HepG2 (cell line): ENCODE measurements around the gene INHA. TPM values are rescaled to one million over a fixed set of nuclear protein-coding genes. Genes with fewer than 3 reads are reported as not detected.

Experiments
- ATF3 ChIP-seq: sonication (generic); formaldehyde crosslinking; IDR thresholded peaks from 2 replicates; pipeline ENCODE4 v1.4.0; 2020; ENCODE audit warnings: missing genetic modification reagents
- ATF4 ChIP-seq, 2 experiments: fragments of 450-650 bp in 1 of 2; sonication (generic) in 1 of 2; formaldehyde crosslinking; IDR thresholded peaks; 2 replicates each; pipeline versions ENCODE4 v1.5.0 to v1.8.0; 2020 to 2022; ENCODE audit warnings: mild to moderate bottlenecking in 1 of 2, missing genetic modification reagents in 1 of 2
- BHLHE40 ChIP-seq: IDR thresholded peaks from 2 replicates; pipeline ENCODE4 v1.6.1; 2011; ENCODE audit warnings: low read length, improper control_type of control experiment
- BORCS8-MEF2B ChIP-seq: sonication (generic); formaldehyde crosslinking; IDR thresholded peaks from 2 replicates; pipeline ENCODE4 v1.8.0; 2022; ENCODE audit warnings: mild to moderate bottlenecking, missing genetic modification reagents
- CBX1 ChIP-seq: IDR thresholded peaks from one replicate; pipeline ENCODE4 v1.6.1; 2016; ENCODE audit warnings: antibody characterized with exemption, low read depth
- ETV6 ChIP-seq: sonication (generic); formaldehyde crosslinking; conservative IDR thresholded peaks from 2 replicates; pipeline ENCODE4 v1.4.0; 2020; ENCODE audit warnings: missing genetic modification reagents
- HOXA3 ChIP-seq: sonication (generic); formaldehyde crosslinking; IDR thresholded peaks from 2 replicates; pipeline ENCODE4 v1.5.0; 2020; ENCODE audit warnings: missing genetic modification reagents
- IRX3 ChIP-seq: sonication (generic); formaldehyde crosslinking; IDR thresholded peaks from 2 replicates; pipeline ENCODE4 v1.8.1; 2023; ENCODE audit warnings: mild to moderate bottlenecking, low read depth, missing genetic modification reagents, borderline replicate concordance
- SALL1 ChIP-seq: sonication (generic); formaldehyde crosslinking; IDR thresholded peaks from 2 replicates; pipeline ENCODE4 v1.8.0; 2022; ENCODE audit warnings: mild to moderate bottlenecking, missing genetic modification reagents
- SMARCE1 ChIP-seq: fragments of 450-650 bp; IDR thresholded peaks from 2 replicates; pipeline ENCODE4 v1.6.1; 2017; ENCODE audit warnings: borderline replicate concordance
- STAG1 ChIP-seq: sonication (generic); formaldehyde crosslinking; IDR thresholded peaks from 2 replicates; pipeline ENCODE4 v1.4.0; 2020; ENCODE audit warnings: missing genetic modification reagents
- TARDBP ChIP-seq: sonication (generic); formaldehyde crosslinking; IDR thresholded peaks from 2 replicates; pipeline ENCODE4 v1.8.0; 2022; ENCODE audit warnings: mild to moderate bottlenecking, missing genetic modification reagents
- XRCC5 ChIP-seq: fragments of 200-400 bp; formaldehyde crosslinking; optimal IDR thresholded peaks from 2 replicates; pipeline ENCODE3; 2017; ENCODE audit warnings: mild to moderate bottlenecking, low read length
- ZBTB7B ChIP-seq: sonication (generic); formaldehyde crosslinking; IDR thresholded peaks from 2 replicates; pipeline ENCODE4 v1.4.0; 2020; ENCODE audit warnings: missing genetic modification reagents
- ZFP62 ChIP-seq: sonication (generic); formaldehyde crosslinking; IDR thresholded peaks from 2 replicates; pipeline ENCODE4 v1.4.0; 2020; ENCODE audit warnings: missing genetic modification reagents
- ZMYM4 ChIP-seq: sonication (generic); formaldehyde crosslinking; IDR thresholded peaks from 2 replicates; pipeline ENCODE4 v1.8.1; 2023; ENCODE audit warnings: mild to moderate bottlenecking, missing genetic modification reagents
- ZNF225 ChIP-seq: sonication (generic); formaldehyde crosslinking; IDR thresholded peaks from 2 replicates; pipeline ENCODE4 v1.4.0; 2020; ENCODE audit warnings: mild to moderate bottlenecking, missing genetic modification reagents
- ZNF343 ChIP-seq: sonication (generic); formaldehyde crosslinking; IDR thresholded peaks from 2 replicates; pipeline ENCODE4 v1.4.0; 2020; ENCODE audit warnings: mild to moderate bottlenecking, missing genetic modification reagents
- ZNF430 ChIP-seq: sonication (generic); formaldehyde crosslinking; IDR thresholded peaks from 2 replicates; pipeline ENCODE4 v1.9.0; 2021; ENCODE audit warnings: mild to moderate bottlenecking, missing genetic modification reagents
- ZNF501 ChIP-seq: sonication (generic); formaldehyde crosslinking; IDR thresholded peaks from 2 replicates; pipeline ENCODE4 v1.5.1; 2020; ENCODE audit warnings: mild to moderate bottlenecking, moderate library complexity, missing genetic modification reagents
- ZNF788 ChIP-seq: sonication (generic); formaldehyde crosslinking; IDR thresholded peaks from 2 replicates; pipeline ENCODE4 v1.5.0; 2020; ENCODE audit warnings: mild to moderate bottlenecking, missing genetic modification reagents, borderline replicate concordance
- polyA plus RNA-seq, 8 experiments: library from polyadenylated mRNA; depleted of rRNA in 3 of 8; stranded (reverse) in 7 of 8; unstranded in 1 of 8; fragments of >200 nt; fragmentation: Illumina TruSeq in 4 of 8; extraction: Trizol in 4 of 8; gene quantifications; 2 replicates each; pipeline versions ENCODE4 v1.2.1 to v1.2.3, GENCODE V29; 2011 to 2016; ENCODE audit warnings: low read depth in 4 of 8, missing spikeins in 1 of 8, mixed read lengths in 1 of 8; ENCODE audit not compliant: insufficient read depth in 1 of 8
- total RNA-seq, 5 experiments: library from RNA; depleted of rRNA; stranded (reverse); fragments of >200 nt; fragmentation: Illumina TruSeq; extraction: Trizol; gene quantifications; 2 replicates each; pipeline ENCODE4 v1.2.3, GENCODE V29; 2016; ENCODE audit warnings: low read depth in 1 of 5
- TF ChIP-seq, protein P1 (sequence below): IDR thresholded peaks from 2 replicates; pipeline ENCODE4 v1.6.1; 2016; ENCODE audit warnings: missing compliant biosample characterization, missing genetic modification reagents, borderline replicate concordance
- TF ChIP-seq, protein P2 (sequence below): sonication (generic); formaldehyde crosslinking; IDR thresholded peaks from 2 replicates; pipeline ENCODE4 v1.4.0; 2020; ENCODE audit warnings: missing genetic modification reagents
- TF ChIP-seq, protein P3 (sequence below): sonication (generic); formaldehyde crosslinking; IDR thresholded peaks from 2 replicates; pipeline ENCODE4 v1.4.0; 2020; ENCODE audit warnings: mild to moderate bottlenecking, low read depth, missing genetic modification reagents

INHA gene
- total and polyA plus RNA-seq, 2 of the 13 experiments (the other 11 are each of a cell fraction or from before 2014, with no cell fraction given) = 4.1 to 15.2 TPM

- TF ChIP-seq ATF3 (CRISPR knock-in tag) = 0 out of 2 replicates have a peak, but pooled peaks have one; percentile 20
- peak in 1 of 2 experiments; percentile 32; a peak in 1 of 4 replicates for TF ChIP-seq ATF4 (CRISPR knock-in tag; IDR thresholded peaks at IDR 0.05)
- TF ChIP-seq ZNF225 (CRISPR knock-in tag) = 0 out of 2 replicates have a peak, but pooled peaks have one; percentile 50
- no peak for TF ChIP-seq ZNF788 (CRISPR knock-in tag)
- TF ChIP-seq TARDBP = peak; percentile 80; the same call in 1 of the 2 replicates
- TF ChIP-seq ETV6 (CRISPR knock-in tag) = no peak
- peak; percentile 99 for TF ChIP-seq STAG1 (CRISPR knock-in tag)
- TF ChIP-seq ZBTB7B (CRISPR knock-in tag) = no peak
- TF ChIP-seq BORCS8-MEF2B (CRISPR knock-in tag) = peak; percentile 77
- TF ChIP-seq ZMYM4 (CRISPR knock-in tag) = peak; percentile 60; the same call in 1 of the 2 replicates
- no peak for TF ChIP-seq CBX1
- TF ChIP-seq SMARCE1 = no peak
- TF ChIP-seq ZFP62 = no peak
- TF ChIP-seq XRCC5 = peak; percentile 89
- TF ChIP-seq, protein P1, sequence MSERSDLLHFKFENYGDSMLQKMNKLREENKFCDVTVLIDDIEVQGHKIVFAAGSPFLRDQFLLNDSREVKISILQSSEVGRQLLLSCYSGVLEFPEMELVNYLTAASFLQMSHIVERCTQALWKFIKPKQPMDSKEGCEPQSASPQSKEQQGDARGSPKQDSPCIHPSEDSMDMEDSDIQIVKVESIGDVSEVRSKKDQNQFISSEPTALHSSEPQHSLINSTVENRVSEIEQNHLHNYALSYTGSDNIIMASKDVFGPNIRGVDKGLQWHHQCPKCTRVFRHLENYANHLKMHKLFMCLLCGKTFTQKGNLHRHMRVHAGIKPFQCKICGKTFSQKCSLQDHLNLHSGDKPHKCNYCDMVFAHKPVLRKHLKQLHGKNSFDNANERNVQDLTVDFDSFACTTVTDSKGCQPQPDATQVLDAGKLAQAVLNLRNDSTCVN (CRISPR knock-in tag) = 0 out of 2 replicates have a peak, but pooled peaks have one; percentile 28
- TF ChIP-seq, protein P2, sequence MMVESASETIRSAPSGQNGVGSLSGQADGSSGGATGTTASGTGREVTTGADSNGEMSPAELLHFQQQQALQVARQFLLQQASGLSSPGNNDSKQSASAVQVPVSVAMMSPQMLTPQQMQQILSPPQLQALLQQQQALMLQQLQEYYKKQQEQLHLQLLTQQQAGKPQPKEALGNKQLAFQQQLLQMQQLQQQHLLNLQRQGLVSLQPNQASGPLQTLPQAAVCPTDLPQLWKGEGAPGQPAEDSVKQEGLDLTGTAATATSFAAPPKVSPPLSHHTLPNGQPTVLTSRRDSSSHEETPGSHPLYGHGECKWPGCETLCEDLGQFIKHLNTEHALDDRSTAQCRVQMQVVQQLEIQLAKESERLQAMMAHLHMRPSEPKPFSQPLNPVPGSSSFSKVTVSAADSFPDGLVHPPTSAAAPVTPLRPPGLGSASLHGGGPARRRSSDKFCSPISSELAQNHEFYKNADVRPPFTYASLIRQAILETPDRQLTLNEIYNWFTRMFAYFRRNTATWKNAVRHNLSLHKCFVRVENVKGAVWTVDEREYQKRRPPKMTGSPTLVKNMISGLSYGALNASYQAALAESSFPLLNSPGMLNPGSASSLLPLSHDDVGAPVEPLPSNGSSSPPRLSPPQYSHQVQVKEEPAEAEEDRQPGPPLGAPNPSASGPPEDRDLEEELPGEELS (CRISPR knock-in tag) = no peak
- TF ChIP-seq ZNF430 (CRISPR knock-in tag) = no peak
- TF ChIP-seq SALL1 (CRISPR knock-in tag) = peak; percentile 75
- TF ChIP-seq, protein P3, sequence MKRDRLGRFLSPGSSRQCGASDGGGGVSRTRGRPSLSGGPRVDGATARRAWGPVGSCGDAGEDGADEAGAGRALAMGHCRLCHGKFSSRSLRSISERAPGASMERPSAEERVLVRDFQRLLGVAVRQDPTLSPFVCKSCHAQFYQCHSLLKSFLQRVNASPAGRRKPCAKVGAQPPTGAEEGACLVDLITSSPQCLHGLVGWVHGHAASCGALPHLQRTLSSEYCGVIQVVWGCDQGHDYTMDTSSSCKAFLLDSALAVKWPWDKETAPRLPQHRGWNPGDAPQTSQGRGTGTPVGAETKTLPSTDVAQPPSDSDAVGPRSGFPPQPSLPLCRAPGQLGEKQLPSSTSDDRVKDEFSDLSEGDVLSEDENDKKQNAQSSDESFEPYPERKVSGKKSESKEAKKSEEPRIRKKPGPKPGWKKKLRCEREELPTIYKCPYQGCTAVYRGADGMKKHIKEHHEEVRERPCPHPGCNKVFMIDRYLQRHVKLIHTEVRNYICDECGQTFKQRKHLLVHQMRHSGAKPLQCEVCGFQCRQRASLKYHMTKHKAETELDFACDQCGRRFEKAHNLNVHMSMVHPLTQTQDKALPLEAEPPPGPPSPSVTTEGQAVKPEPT (CRISPR knock-in tag) = peak; percentile 72; the same call in 1 of the 2 replicates
- TF ChIP-seq ZNF343 (CRISPR knock-in tag) = peak; percentile 100
- peak; percentile 75; the same call in 1 of the 2 replicates for TF ChIP-seq ZNF501 (CRISPR knock-in tag)
- TF ChIP-seq HOXA3 = peak; percentile 32; the same call in 1 of the 2 replicates
- no peak for TF ChIP-seq IRX3 (CRISPR knock-in tag)
- TF ChIP-seq BHLHE40 = peak; percentile 24; the same call in 1 of the 2 replicates
These were observed 41.8 kb upstream of the INHA start (continued) for GRCh38 chr2:219530048-219530963.
